HG03439 (cell line): Measurements from ENCODE around the gene BCLAF1.
A peak's percentile ranks its signal among the peaks of the same experiment; 100 is the strongest.
"Not testable (repeated sequence)": the region's sequence is repeated elsewhere in the genome, so short reads cannot be mapped to it uniquely, and the experiment has no call there.

Source experiments
- ATAC-seq: cut with Tn5 transposase; IDR thresholded peaks from one replicate; pipeline ENCODE4 v1.9.1; 2021; ENCODE audit warnings: mild to moderate bottlenecking, moderate library complexity; ENCODE audit not compliant: unreplicated experiment

The BCLAF1 gene

GRCh38 chr6:136249336-136249735, 40.3 kb downstream of the BCLAF1 start:
- ATAC-seq, result no peak

DNA sequence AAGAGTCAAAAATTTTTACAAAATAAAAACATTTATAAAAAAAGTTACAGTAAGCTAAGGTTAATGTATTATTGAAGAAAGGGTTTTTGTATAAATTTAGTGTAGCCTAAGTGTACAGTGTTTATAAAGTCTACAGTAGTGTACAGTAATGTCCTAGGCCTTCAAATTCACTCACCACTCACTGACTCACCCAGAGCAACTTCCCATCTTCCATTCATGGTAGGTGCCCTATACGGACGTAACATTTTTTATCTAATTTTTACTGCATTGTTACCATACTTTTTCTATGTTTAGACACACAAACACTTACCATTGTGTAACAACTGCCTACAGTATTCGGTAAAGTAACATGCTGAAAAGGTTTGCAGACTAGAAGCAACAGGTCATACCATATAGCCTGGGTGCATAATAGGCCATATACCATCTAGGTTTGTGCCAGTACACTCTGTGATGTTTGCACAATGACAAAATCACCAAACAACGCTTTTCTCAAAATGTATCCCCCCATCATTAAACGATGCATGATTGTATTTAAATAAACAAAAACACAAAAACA, 45.5 kb downstream of the BCLAF1 start:
- no peak for ATAC-seq

GRCh38 chr6:136236466-136237293, 53.0 kb downstream of the BCLAF1 start:
- ATAC-seq, result no peak

- ATAC-seq, result no peak
Measured at GRCh38 chr6:136235233-136235564, 54.4 kb downstream of the BCLAF1 start.

GRCh38 chr6:136232701-136233100, 56.9 kb downstream of the BCLAF1 start:
- no peak for ATAC-seq

- ATAC-seq, result no peak
Measured at GRCh38 chr6:136230219-136230853, 59.3 kb downstream of the BCLAF1 start.

DNA sequence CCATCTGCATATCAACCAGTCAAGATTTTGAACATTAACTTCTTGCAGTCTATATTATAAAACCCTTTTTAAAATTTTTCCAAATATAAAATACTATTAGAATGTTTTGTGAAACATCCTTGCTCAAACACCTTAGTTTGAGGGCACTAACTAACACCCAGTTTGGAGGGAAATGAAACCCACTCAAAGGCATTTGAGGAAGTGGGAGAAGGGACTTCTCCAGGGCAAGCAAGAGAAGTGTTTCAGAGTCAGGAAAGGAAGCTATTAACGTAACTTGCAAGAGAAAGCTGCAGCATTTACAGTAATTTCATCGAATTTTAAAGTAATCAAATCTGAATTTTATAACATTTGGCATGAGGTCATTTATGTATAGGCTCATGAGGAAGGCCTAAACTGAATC, 60.8 kb downstream of the BCLAF1 start:
- no peak for ATAC-seq

- ATAC-seq, result no peak
Measured at GRCh38 chr6:136226674-136227377, 62.8 kb downstream of the BCLAF1 start.

DNA sequence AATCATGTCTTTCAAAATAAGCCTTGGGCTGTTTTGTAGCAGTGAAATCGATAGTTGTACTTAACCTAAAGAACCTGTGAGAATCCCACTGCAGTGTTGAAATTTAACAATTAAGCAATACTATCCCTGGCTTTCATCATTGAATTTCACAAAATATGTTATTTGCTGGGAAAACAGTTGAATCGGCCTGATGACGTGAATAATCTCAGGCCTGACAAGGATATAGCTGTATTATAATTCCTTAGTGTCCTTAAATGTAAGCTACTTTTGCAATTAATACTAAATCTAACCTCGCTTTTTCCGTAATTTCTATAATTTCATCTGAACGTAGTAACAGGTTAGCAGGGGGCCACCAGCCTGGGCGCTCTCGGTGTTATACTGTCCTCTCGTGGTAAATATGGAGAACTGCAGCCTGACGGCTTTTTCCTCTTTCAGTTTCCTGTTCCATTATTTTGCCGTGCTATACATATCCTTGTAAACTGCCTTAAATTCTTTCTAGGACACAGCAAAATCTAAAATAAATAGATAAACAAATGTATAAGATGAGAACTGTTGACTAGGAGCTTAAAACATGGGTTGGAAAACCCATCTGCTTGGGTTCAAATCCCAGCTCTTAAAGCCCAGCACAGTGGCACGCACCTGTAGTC, 63.5 kb downstream of the BCLAF1 start:
- peak; percentile 78 for ATAC-seq

GRCh38 chr6:136225496-136225895, 64.2 kb downstream of the BCLAF1 start:
- ATAC-seq, result no peak

- ATAC-seq, result not testable (repeated sequence)
Measured at GRCh38 chr6:136224974-136225373, 64.7 kb downstream of the BCLAF1 start.

DNA sequence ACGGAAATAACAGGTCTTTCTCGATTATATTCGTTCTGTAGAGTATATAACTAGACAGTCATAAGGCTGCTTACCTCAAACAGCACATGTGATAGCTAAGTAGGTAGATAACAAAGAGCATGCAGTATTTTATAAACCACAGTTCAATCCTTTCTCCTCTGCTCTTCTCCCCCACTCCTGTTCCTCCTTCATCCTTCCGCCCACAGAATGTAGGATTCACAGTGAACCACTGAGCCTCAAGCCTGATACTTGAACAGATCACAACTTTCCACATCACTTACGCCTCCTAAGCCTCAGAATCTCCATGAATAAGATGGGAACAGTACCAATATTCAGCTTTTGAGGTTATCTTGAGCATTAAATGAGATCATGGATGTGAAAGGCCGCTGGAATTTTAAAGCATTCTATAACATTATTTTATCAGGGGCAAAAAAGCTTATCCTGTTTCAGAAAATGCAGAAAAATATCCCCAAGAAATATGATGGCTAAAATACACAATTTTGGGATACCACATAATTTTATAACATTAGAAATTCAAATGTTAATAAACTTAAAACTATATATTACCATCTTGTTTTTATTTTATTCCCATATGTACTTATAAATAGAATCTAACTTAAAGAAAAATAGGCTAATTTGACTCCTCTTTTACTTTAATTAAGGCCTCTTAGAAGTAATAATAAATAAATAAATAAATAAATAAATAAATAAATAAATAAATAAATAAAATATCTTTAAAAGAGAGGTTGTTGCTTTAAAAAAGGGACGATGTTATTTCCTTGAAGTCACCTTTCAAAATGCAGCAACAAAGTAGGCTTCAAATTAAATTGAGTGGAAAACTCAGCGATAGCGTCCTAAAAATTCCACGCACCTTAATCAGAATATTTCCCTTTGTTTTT, 72.9 kb downstream of the BCLAF1 start:
- no peak for ATAC-seq

- ATAC-seq, result no peak
Measured at GRCh38 chr6:136213853-136214252, 75.8 kb downstream of the BCLAF1 start.

GRCh38 chr6:136213012-136213539, 76.6 kb downstream of the BCLAF1 start:
- no peak for ATAC-seq

DNA sequence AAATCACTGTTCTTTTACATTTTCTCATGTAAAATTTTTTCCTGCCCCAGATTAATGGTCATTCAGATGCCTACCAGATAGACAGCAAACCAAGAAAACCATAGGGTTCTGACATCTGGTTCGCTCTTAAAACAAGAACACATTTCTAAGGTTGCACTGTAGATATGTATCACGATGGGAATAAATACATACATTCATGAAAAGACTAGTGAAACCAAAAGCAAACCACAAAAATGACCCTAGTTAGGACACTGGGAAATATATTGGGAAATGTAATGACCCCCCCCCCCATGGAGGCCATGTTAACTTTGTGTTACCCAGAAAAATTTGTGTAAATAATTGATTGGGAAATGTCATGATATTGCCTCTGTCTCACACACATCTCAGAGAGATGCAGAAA, 77.0 kb downstream of the BCLAF1 start:
- no peak for ATAC-seq

DNA sequence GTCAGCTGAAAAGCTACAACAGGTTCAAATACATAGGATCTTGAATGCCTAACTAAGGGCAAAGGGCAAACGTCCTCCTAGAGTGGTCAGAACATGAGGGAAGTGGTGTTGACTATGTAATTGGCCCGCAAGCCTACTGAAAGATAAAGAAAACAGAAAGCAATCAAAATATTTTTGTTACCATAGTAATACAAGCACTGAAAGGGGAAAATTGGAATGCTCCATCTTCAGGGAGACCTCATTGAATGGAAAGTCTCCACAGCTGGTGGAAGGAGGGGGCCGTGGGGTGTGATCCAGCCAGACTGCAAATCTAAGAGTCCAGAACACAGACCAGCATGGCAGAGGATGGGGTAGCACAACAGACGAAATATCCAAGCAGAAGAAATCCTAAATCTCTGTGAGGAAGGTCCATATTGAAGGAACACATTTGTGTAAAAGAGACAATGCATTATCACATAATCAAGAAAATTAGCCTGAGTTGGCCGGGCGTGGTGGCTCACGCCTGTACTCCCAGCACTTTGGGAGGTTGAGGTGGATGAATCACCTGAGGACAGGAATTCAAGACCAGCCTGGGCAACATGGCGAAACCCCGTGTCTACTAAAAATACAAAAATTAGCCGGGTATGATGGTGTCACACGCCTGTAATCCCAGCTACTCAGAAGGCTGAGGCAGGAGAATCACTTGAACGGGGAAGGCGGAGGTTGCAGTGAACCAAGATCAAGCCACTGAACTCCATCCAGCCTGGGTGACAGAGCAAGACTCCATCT, 79.1 kb downstream of the BCLAF1 start:
- no peak for ATAC-seq

- ATAC-seq, result no peak
Measured at GRCh38 chr6:136209496-136209895, 80.2 kb downstream of the BCLAF1 start.

DNA sequence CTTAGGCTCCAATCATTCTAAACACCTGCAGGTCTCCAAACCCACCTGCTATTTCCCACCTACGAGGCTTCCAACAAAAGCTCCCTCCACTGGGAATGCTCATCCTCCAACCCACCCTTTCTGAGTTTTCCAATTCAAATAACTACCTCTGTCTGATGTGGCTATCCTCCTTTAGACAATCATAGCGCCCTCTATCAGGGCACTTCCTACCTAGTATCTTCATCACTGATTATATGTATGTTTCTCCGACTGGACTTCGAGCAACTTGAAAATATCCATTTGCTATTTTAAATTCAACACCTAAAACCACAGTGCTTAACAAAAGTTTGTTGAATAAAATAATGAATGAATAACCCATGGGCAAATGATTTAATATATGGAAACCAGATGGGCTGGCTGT, 80.9 kb downstream of the BCLAF1 start:
- no peak for ATAC-seq
